Loucy (cell line): ENCODE results near the gene RGSL1.

Experiments
- CTCF ChIP-seq: fragments of 200-600 bp; sonication (generic); conservative IDR thresholded peaks from 2 replicates; pipeline ENCODE4 v1.5.1; 2014; ENCODE audit warnings: mild to moderate bottlenecking, antibody characterized with exemption, low read length
- EZH2phosphoT487 ChIP-seq: fragments of 200-600 bp; IDR thresholded peaks from 2 replicates; pipeline ENCODE4 v1.6.1; 2018; ENCODE audit warnings: antibody characterized with exemption, mild to moderate bottlenecking, moderate library complexity, borderline replicate concordance

- TF ChIP-seq CTCF, result peak; percentile 95
- no peak for TF ChIP-seq EZH2phosphoT487
These were observed 151.5 kb downstream of the RGSL1 start for GRCh38 chr1:182601416-182601786.
